Measurements from ENCODE around the gene PROM1. TPM values are rescaled to one million over a fixed set of nuclear protein-coding genes. Genes with fewer than 3 reads are reported as not detected.
A peak's percentile ranks its signal among the peaks of the same experiment; 100 is the strongest.

PROM1 gene
- total and polyA plus RNA-seq, 9 of the 15 experiments (the other 6 are each of a cell fraction or from before 2014, with no cell fraction given): 0.05 TPM; not detected in 8

- TF ChIP-seq, protein P1, sequence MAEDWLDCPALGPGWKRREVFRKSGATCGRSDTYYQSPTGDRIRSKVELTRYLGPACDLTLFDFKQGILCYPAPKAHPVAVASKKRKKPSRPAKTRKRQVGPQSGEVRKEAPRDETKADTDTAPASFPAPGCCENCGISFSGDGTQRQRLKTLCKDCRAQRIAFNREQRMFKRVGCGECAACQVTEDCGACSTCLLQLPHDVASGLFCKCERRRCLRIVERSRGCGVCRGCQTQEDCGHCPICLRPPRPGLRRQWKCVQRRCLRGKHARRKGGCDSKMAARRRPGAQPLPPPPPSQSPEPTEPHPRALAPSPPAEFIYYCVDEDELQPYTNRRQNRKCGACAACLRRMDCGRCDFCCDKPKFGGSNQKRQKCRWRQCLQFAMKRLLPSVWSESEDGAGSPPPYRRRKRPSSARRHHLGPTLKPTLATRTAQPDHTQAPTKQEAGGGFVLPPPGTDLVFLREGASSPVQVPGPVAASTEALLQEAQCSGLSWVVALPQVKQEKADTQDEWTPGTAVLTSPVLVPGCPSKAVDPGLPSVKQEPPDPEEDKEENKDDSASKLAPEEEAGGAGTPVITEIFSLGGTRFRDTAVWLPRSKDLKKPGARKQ (CRISPR knock-in tag; IDR thresholded peaks at IDR 0.05): no peak
- TF ChIP-seq TEAD1 (CRISPR knock-in tag; IDR thresholded peaks at IDR 0.05): no peak
Observed at GRCh38 chr4:16005676-16006075, 78.1 kb downstream of the PROM1 start (continued).

- Histone ChIP-seq H4K20me1 (replicated peaks; ENCODE audit: control insufficient read depth, insufficient read depth, low read length) (no peaks in the 10 kb centered on the region), H2AFZ (ENCODE audit: low read depth, low read length) (no peak overlapping the region), H3K9me3 (replicated peaks; ENCODE audit: control insufficient read depth, insufficient read depth, low read depth, low read length) (no peaks in the 10 kb centered on the region), H3K79me2 (ENCODE audit: control insufficient read depth, insufficient read depth, low read length) (no peaks in the 10 kb centered on the region), H3K36me3 (ENCODE audit: control insufficient read depth, insufficient read depth, low read length) (no peaks in the 10 kb centered on the region), H3K27me3 (ENCODE audit: control insufficient read depth in 2 of 2, insufficient read depth in 2 of 2, low read length in 2 of 2) (peaks cover 0 to 14% of the 10 kb centered on the region in 2 experiments; a peak in 4 of 5 replicates), H3K9me1 (ENCODE audit: control insufficient read depth, insufficient read depth, low read length) (no peaks in the 10 kb centered on the region), H3K4me3 (no peak overlapping the region), H3K27ac (ENCODE audit: extremely low read depth, low read depth, low read length) (no peak overlapping the region), H3K4me1 (replicated peaks in 1 of 2; ENCODE audit: control insufficient read depth in 2 of 2, insufficient read depth in 2 of 2, low read length in 2 of 2) (no peaks in the 10 kb centered on the region), H3K4me2 (ENCODE audit: insufficient read depth, low read length) (no peak overlapping the region), H3K9ac (ENCODE audit: insufficient read depth in 1 of 2, low read depth in 2 of 2, low read length in 2 of 2) (no peak overlapping the region)
- POLR2A ChIA-PET: no interaction called here
- CTCF ChIA-PET (ENCODE audit: low intra/inter-chr PET ratio): interaction anchor here (0.7 to 1.2 kb wide), 4 partner anchors 45 to 522 kb away, joined by 3 to 7 read pairs (median 3); no protein-coding TSS in a partner anchor
- ATAC-seq: peak; percentile 99
- in situ Hi-C loops (cut with MboI): loop anchor here (5.0 to 10.0 kb wide), 2 partner anchors 197 to 524 kb away; no protein-coding TSS in a partner anchor
- WGBS (ENCODE audit: insufficient coverage, low coverage, missing lambda C conversion rate): 0% methylated on average over 4 of the region's 4 CpGs
- peak; percentile 62 to 68 (median 64) for DNase-seq (ENCODE audit: extremely low read depth in 1 of 4, low spot score in 3 of 4)
- peak; percentile 97 for FAIRE-seq
- BruUV-seq (replicated peaks): no TSS peak
- intact Hi-C loops (cut with micrococcal nuclease): loop anchor here (1.0 to 5.0 kb wide), 5 partner anchors 39 to 523 kb away; partner anchors contain the start of gene FGFBP2
- TF ChIP-seq KDM1A (IDR thresholded peaks at IDR 0.05) (no peak), ZNF146 (CRISPR knock-in tag; IDR thresholded peaks at IDR 0.05; ENCODE audit: unreplicated experiment) (no peak), EGR1 (conservative IDR thresholded peaks at IDR 0.05) (no peak), ZFX (CRISPR knock-in tag; IDR thresholded peaks at IDR 0.05) (no peak), EHMT2 (IDR thresholded peaks at IDR 0.05) (no peak), ZNF184 (CRISPR knock-in tag; IDR thresholded peaks at IDR 0.05) (no peak), CHD2 (IDR thresholded peaks at IDR 0.05; ENCODE audit: low read depth, low read length) (no peak), RBM22 (IDR thresholded peaks at IDR 0.05; ENCODE audit: low read depth, low read length, poor library complexity, severe bottlenecking) (no peak), CTCF (IDR thresholded peaks at IDR 0.05 in 2 of 3, conservative IDR thresholded peaks at IDR 0.05 in 1 of 3; ENCODE audit: insufficient read depth in 2 of 3, low read depth in 1 of 3, low read length in 3 of 3) (peak; percentile 67 to 82 (median 81))
- TF ChIP-seq, protein P2, sequence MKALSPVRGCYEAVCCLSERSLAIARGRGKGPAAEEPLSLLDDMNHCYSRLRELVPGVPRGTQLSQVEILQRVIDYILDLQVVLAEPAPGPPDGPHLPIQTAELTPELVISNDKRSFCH (CRISPR knock-in tag; IDR thresholded peaks at IDR 0.05): no peak
- TF ChIP-seq, protein P2 (tag; IDR thresholded peaks at IDR 0.05): no peak
- TF ChIP-seq, protein P3, sequence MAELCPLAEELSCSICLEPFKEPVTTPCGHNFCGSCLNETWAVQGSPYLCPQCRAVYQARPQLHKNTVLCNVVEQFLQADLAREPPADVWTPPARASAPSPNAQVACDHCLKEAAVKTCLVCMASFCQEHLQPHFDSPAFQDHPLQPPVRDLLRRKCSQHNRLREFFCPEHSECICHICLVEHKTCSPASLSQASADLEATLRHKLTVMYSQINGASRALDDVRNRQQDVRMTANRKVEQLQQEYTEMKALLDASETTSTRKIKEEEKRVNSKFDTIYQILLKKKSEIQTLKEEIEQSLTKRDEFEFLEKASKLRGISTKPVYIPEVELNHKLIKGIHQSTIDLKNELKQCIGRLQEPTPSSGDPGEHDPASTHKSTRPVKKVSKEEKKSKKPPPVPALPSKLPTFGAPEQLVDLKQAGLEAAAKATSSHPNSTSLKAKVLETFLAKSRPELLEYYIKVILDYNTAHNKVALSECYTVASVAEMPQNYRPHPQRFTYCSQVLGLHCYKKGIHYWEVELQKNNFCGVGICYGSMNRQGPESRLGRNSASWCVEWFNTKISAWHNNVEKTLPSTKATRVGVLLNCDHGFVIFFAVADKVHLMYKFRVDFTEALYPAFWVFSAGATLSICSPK (IDR thresholded peaks at IDR 0.05; ENCODE audit: borderline replicate concordance): no peak
Observed at GRCh38 chr4:16001484-16001858, 82.4 kb downstream of the PROM1 start.

Measured in K562 (cell line).